K562 (cell line): ENCODE measurements around the gene CSNK1D. TPM values are rescaled to one million over a fixed set of nuclear protein-coding genes. Genes with fewer than 3 reads are reported as not detected.

Experiments used
- BCOR ChIP-seq: fragments of 450-650 bp; IDR thresholded peaks from 2 replicates; pipeline ENCODE4 v1.6.1; 2016
- CBFB ChIP-seq: sonication (generic); formaldehyde crosslinking; IDR thresholded peaks from 2 replicates; pipeline ENCODE4 v1.4.0; 2020; ENCODE audit warnings: mild to moderate bottlenecking, missing genetic modification reagents
- CTBP1 ChIP-seq: fragments of 450-650 bp; IDR thresholded peaks from 2 replicates; pipeline ENCODE4 v1.6.1; 2016; ENCODE audit warnings: borderline replicate concordance
- ESRRB ChIP-seq: fragments of 250-450 bp; sonication (Bioruptor Pico); IDR thresholded peaks from 2 replicates; pipeline ENCODE4 v1.5.0; 2020; ENCODE audit warnings: mild to moderate bottlenecking, moderate library complexity, borderline replicate concordance
- EZH2 ChIP-seq: IDR thresholded peaks from 2 replicates; pipeline ENCODE4 v1.6.1; 2012; ENCODE audit warnings: low read depth, mild to moderate bottlenecking, inconsistent platforms, low read length, borderline replicate concordance
- GABPB1 ChIP-seq: sonication (generic); formaldehyde crosslinking; IDR thresholded peaks from 2 replicates; pipeline ENCODE4 v1.8.0; 2022; ENCODE audit warnings: mild to moderate bottlenecking, missing genetic modification reagents
- GABPB2 ChIP-seq: fragments of 250-450 bp; sonication (Bioruptor Pico); conservative IDR thresholded peaks from 2 replicates; pipeline ENCODE4 v1.5.1; 2021; ENCODE audit warnings: mild to moderate bottlenecking
- HDAC3 ChIP-seq: fragments of 450-650 bp; IDR thresholded peaks from 2 replicates; pipeline ENCODE4 v1.6.1; 2018; ENCODE audit warnings: borderline replicate concordance, mild to moderate bottlenecking, moderate library complexity; ENCODE audit not compliant: partially characterized antibody
- MTA2 ChIP-seq: fragments of 450-650 bp; IDR thresholded peaks from 2 replicates; pipeline ENCODE4 v1.6.1; 2016; ENCODE audit warnings: low read depth
- NFE2L1 ChIP-seq: fragments of 450-650 bp; IDR thresholded peaks from 2 replicates; pipeline ENCODE4 v1.6.1; 2016; ENCODE audit warnings: missing genetic modification characterization, low read depth, mild to moderate bottlenecking, missing compliant biosample characterization, moderate library complexity, borderline replicate concordance
- NFIC ChIP-seq: fragments of 450-650 bp; IDR thresholded peaks from 2 replicates; pipeline ENCODE4 v1.6.1; 2017; ENCODE audit warnings: mild to moderate bottlenecking, inconsistent platforms
- NFXL1 ChIP-seq: fragments of 450-650 bp; formaldehyde crosslinking; IDR thresholded peaks from 2 replicates; pipeline ENCODE4 v1.4.0; 2021; ENCODE audit warnings: mild to moderate bottlenecking
- RBM34 ChIP-seq: fragments of 200-400 bp; formaldehyde crosslinking; IDR thresholded peaks from 2 replicates; pipeline ENCODE4 v1.6.1; 2018; ENCODE audit warnings: low read length, borderline replicate concordance; ENCODE audit not compliant: insufficient read depth
- SMARCC2 ChIP-seq: fragments of 450-650 bp; IDR thresholded peaks from 2 replicates; pipeline ENCODE4 v1.6.1; 2017; ENCODE audit warnings: antibody characterized with exemption, moderate library complexity, mild to moderate bottlenecking, low read depth
- STAG1 ChIP-seq: sonication (generic); formaldehyde crosslinking; IDR thresholded peaks from 2 replicates; pipeline ENCODE4 v1.5.0; 2020; ENCODE audit warnings: missing genetic modification reagents, borderline replicate concordance
- TEAD1 ChIP-seq, 2 experiments: fragments of 450-650 bp in 1 of 2; sonication (generic) in 1 of 2; formaldehyde crosslinking; IDR thresholded peaks; 2 replicates each; pipeline versions ENCODE4 v1.4.0 to v1.8.0; 2020 to 2022; ENCODE audit warnings: mild to moderate bottlenecking in 2 of 2, missing genetic modification reagents in 1 of 2
- ZNF146 ChIP-seq: IDR thresholded peaks from one replicate; pipeline ENCODE4 v1.6.1; 2018; ENCODE audit warnings: missing compliant biosample characterization; ENCODE audit not compliant: unreplicated experiment
- ZNF217 ChIP-seq: sonication (generic); formaldehyde crosslinking; IDR thresholded peaks from 2 replicates; pipeline ENCODE4 v1.8.0; 2022; ENCODE audit warnings: mild to moderate bottlenecking, missing genetic modification reagents
- ZNF24 ChIP-seq: fragments of 450-650 bp; IDR thresholded peaks from 2 replicates; pipeline ENCODE4 v1.6.1; 2016
- ZNF408 ChIP-seq: fragments of 250-450 bp; sonication (Bioruptor Pico); IDR thresholded peaks from 2 replicates; pipeline ENCODE4 v1.4.0; 2020; ENCODE audit warnings: low read depth, mild to moderate bottlenecking, moderate library complexity
- ZNF609 ChIP-seq: sonication (generic); formaldehyde crosslinking; IDR thresholded peaks from 2 replicates; pipeline ENCODE4 v1.8.1; 2023; ENCODE audit warnings: missing genetic modification reagents, mild to moderate bottlenecking, borderline replicate concordance
- ZNF717 ChIP-seq: fragments of 250-450 bp; sonication (Bioruptor Pico); IDR thresholded peaks from 2 replicates; pipeline ENCODE4 v1.5.0; 2021
- ZNF740 ChIP-seq, 3 experiments: fragments of 200-800 bp in 1 of 3; sonication (Bioruptor generic) in 1 of 3; sonication (generic) in 1 of 3; formaldehyde crosslinking in 1 of 3; IDR thresholded peaks; 2 replicates each; pipeline versions ENCODE4 v1.6.1 to v1.8.0; 2016 to 2022; ENCODE audit warnings: mild to moderate bottlenecking in 2 of 3, missing compliant biosample characterization in 2 of 3, missing genetic modification characterization in 2 of 3, missing genetic modification reagents in 1 of 3
- polyA plus RNA-seq, 8 experiments: library from polyadenylated mRNA; depleted of rRNA in 4 of 8; stranded (reverse) in 5 of 8; unstranded in 3 of 8; fragments of >200 nt; fragmentation: Nextera tagmentation in 2 of 8; fragmentation: Illumina TruSeq in 1 of 8; extraction: Ambion mirVana in 2 of 8; extraction: Trizol in 1 of 8; gene quantifications; 2 replicates each; pipeline versions ENCODE4 v1.2.1 to v1.2.3, GENCODE V29; 2011 to 2014; ENCODE audit warnings: inconsistent platforms in 1 of 8, missing spikeins in 1 of 8
- total RNA-seq, 7 experiments: library from RNA; depleted of rRNA in 6 of 7; stranded (reverse); fragments of >200 nt in 6 of 7; fragmentation: Illumina TruSeq in 2 of 7; extraction: Trizol in 2 of 7; gene quantifications; 2 replicates each; pipeline versions ENCODE4 v1.2.1 to v1.2.3, GENCODE V29; 2011 to 2021; ENCODE audit warnings: low replicate concordance in 1 of 7

Gene CSNK1D
- total and polyA plus RNA-seq, 9 of the 15 experiments (the other 6 are each of a cell fraction or from before 2014, with no cell fraction given): 6.5 to 133 (median 41.3) TPM

- TF ChIP-seq STAG1 (CRISPR knock-in tag) (no peak), GABPB1 (peak; percentile 68; the same call in 1 of the 2 replicates), ZNF24 (peak; percentile 79; the same call in 1 of the 2 replicates), BCOR (peak; percentile 81), ZNF217 (no peak), TEAD1 (CRISPR knock-in tag; IDR thresholded peaks at IDR 0.05) (peak in 1 of 2 experiments; percentile 27; a peak in 1 of 4 replicates), ZNF609 (CRISPR knock-in tag) (no peak), NFIC (peak; percentile 40; the same call in 1 of the 2 replicates), HDAC3 (peak; percentile 90), ZNF408 (CRISPR knock-in tag) (no peak), NFE2L1 (no peak), GABPB2 (no peak), RBM34 (no peak), CTBP1 (peak; percentile 96), ZNF146 (CRISPR knock-in tag) (no peak), SMARCC2 (no peak), ZNF717 (CRISPR knock-in tag) (no peak), ZNF740 (CRISPR knock-in tag; IDR thresholded peaks at IDR 0.05) (0 out of 2 replicates have a peak, but pooled peaks have one; percentile 38), ZNF740 (tag; IDR thresholded peaks at IDR 0.05) (no peak), CBFB (CRISPR knock-in tag) (no peak), MTA2 (no peak), NFXL1 (CRISPR knock-in tag) (no peak), EZH2 (no peak), ESRRB (CRISPR knock-in tag) (no peak)
Observed at GRCh38 chr17:82287868-82288801, 14.6 kb upstream of the CSNK1D start (continued).
